MG63 (cell line): ENCODE measurements around the gene MEF2D. TPM values are rescaled to one million over a fixed set of nuclear protein-coding genes. Genes with fewer than 3 reads are reported as not detected.

Experiments
- DNase-seq: peaks from one replicate; pipeline ENCODE4 v3.0.0-alpha.2; 2020
- H3K27me3 ChIP-seq: fragments of 250-450 bp; sonication (Bioruptor Pico); 2 replicates; pipeline ENCODE4 v1.5.1; 2020; ENCODE audit warnings: mild to moderate bottlenecking, moderate library complexity
- H3K36me3 ChIP-seq: fragments of 250-450 bp; sonication (Bioruptor Pico); 2 replicates; pipeline ENCODE4 v1.5.1; 2020; ENCODE audit warnings: mild to moderate bottlenecking, moderate library complexity
- H3K4me3 ChIP-seq: fragments of 250-450 bp; sonication (Bioruptor Pico); 2 replicates; pipeline ENCODE4 v1.5.1; 2020; ENCODE audit warnings: mild to moderate bottlenecking, moderate library complexity
- H3K9me3 ChIP-seq: fragments of 250-450 bp; sonication (Bioruptor Pico); 2 replicates; pipeline ENCODE4 v1.5.1; 2020; ENCODE audit warnings: mild to moderate bottlenecking, moderate library complexity
- total RNA-seq: library from RNA; depleted of rRNA; stranded (reverse); fragments of >200 nt; shearing (Covaris generic); gene quantifications from 2 replicates; pipeline ENCODE4 v1.2.3, GENCODE V29; 2014; ENCODE audit warnings: low replicate concordance

Gene MEF2D
- total RNA-seq, 1 experiment from 2014 or later = 11.7 TPM

DNA sequence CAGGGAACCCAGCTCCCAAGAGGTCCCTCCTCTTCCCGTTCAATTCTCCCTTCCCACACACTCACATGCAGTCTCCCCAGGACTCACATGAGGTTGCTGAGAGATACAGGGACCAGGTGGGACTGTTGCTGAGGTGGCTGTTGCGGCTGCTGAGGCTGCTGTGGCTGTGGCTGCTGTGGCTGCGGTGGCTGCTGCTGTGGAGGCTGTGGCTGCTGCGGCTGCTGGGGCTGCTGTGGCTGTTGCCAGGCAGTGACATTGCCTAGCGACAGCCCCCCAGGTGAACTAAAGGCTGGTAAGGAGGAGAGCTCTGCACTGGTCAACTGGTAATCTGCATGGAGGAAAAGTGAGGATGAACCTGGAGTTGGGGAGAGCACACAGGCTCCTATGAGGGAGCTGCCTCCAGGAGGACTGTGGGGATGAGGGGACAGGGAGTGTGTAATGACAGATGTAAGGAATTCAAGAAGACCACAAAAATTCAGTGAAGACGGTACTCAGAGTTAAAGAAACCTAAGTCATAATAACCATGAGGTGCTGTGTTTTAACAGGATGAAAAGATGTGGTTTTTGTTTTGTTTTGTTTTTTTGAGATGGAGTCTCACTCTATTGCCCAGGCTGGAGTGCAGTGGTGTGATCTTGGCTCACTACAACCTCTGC is 31.8 kb downstream of the MEF2D start:
- DNase-seq = no peak
- H3K36me3 ChIP-seq = peaks cover 58% of the 10 kb centered on the region

DNA sequence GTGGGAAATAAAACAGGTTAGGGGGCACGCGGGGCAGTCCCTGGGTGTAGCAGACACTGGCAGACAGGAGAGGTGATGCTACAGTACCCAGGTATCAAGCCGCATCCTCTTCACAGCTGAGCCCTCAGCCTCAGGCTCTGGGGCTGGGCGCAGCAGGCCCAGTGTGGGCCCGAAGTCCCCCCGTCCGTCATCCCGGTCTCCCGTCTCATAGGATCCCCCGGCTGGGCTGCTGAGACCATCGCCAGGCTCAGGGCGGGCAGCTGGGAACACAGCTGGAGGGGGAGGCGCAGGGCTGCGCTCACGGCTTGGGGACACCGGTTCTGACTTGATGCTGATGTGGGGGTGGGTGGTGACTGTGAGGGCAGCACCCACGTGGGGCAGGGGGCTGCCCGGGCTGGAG is 32.7 kb downstream of the MEF2D start:
- peaks cover 49% of the 10 kb centered on the region for H3K36me3 ChIP-seq
- no peak for DNase-seq
- H3K9me3 ChIP-seq = no peaks in the 10 kb centered on the region
- no peak overlapping the region for H3K4me3 ChIP-seq
- H3K27me3 ChIP-seq = no peaks in the 10 kb centered on the region

More for the DNA sequence above, 31.8 kb downstream of the MEF2D start:
- Histone ChIP-seq H3K9me3 (no peaks in the 10 kb centered on the region), H3K27me3 (no peaks in the 10 kb centered on the region), H3K4me3 (no peak overlapping the region)

DNA sequence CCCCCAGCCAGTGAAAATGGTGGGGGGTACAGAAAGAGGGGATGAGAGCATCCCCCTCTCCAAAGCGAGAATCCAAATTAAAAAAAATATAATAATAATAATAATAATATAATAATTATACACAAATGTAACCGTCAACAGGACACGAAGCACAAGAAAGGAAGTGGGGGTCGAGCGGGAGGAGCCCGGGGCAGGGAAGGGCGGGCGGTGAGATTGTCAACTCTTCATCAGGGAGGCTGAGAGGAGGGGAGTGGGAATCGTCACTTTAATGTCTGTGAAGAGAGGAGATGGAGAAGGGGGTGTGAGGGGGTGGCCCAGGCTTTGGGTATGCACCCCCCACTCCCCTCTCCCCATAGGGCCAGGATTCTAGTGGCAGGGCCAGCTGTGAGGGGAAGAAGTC is 33.2 kb downstream of the MEF2D start:
- DNase-seq = no peak
- H3K36me3 ChIP-seq = peaks cover 49% of the 10 kb centered on the region
- H3K4me3 ChIP-seq = no peak overlapping the region
- no peaks in the 10 kb centered on the region for H3K9me3 ChIP-seq
- H3K27me3 ChIP-seq = no peaks in the 10 kb centered on the region

DNA sequence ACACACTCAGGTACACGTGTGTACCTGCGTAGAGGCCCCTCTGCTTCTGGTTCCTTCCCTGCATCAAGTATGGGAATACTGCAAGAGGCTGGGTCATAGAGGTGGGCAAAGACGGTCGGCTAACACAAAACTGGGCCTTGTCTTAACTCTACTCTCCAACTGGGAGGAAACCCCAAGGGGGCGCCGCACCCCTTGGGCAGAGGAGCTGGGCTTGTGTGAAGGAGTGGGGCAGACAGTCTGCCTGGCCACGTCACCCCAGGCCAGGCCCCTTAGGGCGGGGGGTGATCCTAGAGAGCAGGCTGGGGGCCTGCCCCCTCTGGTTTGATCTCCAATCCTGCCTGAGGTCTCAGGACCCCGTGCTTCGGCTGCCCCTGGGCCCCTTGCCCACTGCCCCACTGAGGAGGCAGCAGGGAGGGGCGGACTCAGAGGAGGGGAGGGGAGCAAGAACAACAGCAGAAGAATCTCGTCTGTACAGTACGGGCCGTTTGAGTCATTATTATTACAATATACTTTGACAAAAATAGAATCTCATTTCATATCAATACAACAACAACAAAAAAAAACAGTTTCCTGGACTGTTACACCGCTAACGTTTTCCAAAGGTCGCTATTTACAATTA is 34.7 kb downstream of the MEF2D start:
- H3K4me3 ChIP-seq = no peak overlapping the region
- no peaks in the 10 kb centered on the region for H3K9me3 ChIP-seq
- H3K27me3 ChIP-seq = no peaks in the 10 kb centered on the region
- H3K36me3 ChIP-seq = peaks cover 34% of the 10 kb centered on the region
- no peak for DNase-seq

DNA sequence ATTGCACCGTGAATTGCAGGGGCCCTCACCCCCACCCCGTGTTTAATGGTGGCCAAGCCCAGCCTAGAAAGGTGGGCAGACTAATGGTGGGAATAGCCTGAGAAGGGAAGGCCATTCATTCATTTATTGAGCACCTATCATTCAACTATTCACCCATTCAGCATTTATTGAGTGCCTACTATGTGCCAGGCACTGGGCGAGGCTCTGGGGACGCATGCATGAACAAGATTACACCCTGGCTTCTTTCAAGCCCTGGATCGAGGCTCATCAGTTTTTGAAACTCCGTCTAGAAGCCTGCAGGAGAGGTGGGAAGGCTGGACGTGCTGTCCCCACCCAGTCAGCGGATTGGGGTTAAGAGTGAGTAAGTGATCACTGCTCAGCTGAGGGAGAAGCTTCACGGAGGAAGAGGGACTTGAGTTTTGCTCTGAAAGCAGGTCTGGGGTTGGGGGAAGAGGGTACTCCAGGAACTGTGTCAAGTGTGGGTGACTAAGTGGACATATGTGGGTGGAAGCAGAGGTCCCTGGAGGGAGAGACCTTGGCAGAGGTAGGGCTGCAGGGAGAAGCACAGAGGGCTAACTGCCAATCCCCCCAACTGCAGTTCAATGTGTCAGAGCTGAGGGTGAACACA is 35.6 kb downstream of the MEF2D start:
- no peaks in the 10 kb centered on the region for H3K27me3 ChIP-seq
- H3K36me3 ChIP-seq = peaks cover 31% of the 10 kb centered on the region
- no peaks in the 10 kb centered on the region for H3K9me3 ChIP-seq
- H3K4me3 ChIP-seq = no peak overlapping the region
- peak; percentile 23 for DNase-seq

DNA sequence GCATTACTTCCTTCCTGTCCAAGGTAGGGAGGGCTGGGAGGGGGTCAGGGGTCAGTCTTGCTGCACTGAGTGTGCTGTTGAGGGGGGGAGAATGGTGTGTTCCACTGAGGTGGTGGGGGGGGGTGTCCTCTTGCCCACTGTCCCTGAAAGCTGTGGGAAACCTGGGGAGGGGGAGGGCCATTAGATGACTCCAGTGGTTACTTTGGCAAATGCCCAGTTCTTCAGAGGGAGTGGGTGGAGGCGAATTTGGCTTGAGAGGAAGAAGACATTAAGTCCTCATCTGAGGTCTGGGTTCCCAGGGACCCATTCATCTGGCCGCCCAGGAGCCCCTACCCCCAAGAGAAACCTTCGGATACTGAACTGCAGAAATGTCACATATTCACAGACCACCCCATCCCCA is 36.2 kb downstream of the MEF2D start:
- no peak for DNase-seq
- Histone ChIP-seq H3K27me3 (no peaks in the 10 kb centered on the region), H3K9me3 (no peaks in the 10 kb centered on the region), H3K36me3 (peaks cover 26% of the 10 kb centered on the region), H3K4me3 (no peak overlapping the region)

DNA sequence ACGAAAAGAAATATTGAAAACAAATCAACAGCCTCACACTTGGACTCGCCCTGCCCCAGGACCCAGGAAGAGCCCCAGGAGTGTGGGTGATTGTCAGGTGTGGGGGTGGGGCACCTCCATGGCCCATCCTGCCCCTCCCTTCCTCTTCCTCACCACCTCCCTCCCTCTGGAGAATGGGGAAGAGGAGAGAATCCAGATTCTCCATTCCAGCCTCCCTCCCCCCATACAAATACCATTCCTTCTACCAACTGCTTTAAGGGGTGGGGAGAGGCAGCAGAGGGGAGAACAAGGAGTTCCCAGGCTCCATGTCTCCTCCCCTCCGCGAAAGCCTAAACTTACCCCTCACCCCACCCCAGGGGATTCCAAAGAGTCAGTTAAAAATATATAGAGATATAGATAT is 36.7 kb downstream of the MEF2D start:
- Histone ChIP-seq H3K9me3 (no peaks in the 10 kb centered on the region), H3K4me3 (no peak overlapping the region), H3K36me3 (peaks cover 22% of the 10 kb centered on the region), H3K27me3 (no peaks in the 10 kb centered on the region)
- no peak for DNase-seq

DNA sequence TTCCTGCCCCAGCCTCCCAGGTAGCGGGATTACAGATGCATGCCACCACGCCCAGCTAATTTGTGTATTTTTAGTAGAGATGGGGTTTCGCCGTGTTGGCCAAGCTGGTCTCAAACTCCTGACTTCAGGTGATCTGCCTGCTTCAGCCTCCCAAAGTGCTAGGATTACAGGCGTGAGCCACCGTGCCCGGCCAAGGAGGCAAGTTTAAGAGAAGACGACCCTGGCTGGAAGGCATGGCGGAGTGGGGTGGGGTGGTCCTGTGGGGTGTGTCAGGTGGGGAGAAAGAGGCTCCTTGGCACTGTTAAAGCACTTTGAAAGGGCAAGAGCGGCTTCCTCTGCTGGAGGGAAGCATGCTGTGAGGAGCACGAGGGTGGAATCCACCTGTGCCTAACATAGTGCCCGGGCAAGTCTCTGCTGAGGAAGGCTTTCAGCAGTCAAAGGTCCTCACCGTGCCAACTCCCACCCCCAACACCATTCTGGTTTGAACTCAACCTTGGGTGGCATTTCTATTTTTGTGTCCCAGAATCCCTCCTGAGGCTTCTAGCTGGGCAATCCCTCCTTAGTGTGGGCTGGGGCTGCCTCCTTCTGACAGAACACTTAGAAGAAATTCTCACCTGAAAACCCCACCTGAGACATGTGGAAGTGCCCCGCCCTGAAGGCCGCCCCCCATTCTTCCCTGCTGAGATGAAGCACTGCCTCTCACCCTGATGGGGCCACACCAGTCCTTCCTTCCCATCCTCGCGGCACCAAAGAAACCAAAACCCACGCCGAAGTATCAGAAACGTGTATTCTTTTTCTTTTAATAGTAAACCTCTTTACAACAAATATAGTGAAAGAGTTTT is 37.4 kb downstream of the MEF2D start:
- Histone ChIP-seq H3K9me3 (no peaks in the 10 kb centered on the region), H3K36me3 (peaks cover 15% of the 10 kb centered on the region), H3K27me3 (no peaks in the 10 kb centered on the region), H3K4me3 (no peak overlapping the region)
- no peak for DNase-seq

DNA sequence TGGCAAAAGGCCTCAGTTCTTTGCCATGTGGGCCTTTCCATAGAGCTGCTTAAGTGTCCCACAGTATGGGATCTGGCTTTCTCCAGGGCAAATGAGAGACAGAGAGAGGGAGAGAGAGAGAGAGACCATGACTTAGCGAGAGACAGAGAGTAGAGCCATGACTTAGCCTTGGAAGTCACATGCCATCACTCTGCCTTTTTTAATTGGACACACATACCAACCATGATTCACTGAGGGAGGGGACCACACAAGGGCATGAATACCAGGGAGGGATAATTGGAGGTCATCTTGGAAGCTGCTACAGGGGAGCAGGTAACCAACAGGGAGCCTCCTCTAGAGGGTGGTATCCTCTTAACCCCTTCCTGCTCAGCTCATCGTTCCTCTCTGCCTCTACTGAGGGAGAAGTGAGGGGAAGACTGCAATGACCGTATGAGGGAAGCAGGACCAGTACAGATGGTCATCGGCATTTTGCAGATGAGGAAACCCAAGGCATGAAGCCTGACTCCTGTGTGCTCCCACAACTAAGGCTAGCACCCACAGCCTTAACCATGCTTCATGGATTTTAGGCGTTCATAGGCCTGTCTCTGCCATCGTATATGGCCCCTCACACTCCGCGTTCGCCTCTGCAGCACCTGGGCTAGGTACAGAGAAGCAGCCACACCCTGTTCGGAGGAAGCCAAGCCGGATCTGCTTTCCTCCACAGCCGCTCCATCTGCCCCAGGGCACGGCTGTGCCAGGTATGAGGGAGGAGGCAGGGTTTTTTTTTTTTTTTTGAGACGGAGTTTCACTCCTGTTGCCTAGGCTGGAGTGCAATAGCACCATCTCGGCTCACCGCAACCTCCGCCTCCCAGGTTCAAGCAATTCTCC is 38.6 kb downstream of the MEF2D start:
- DNase-seq = no peak
- Histone ChIP-seq H3K4me3 (no peak overlapping the region), H3K27me3 (no peaks in the 10 kb centered on the region), H3K36me3 (peaks cover 7% of the 10 kb centered on the region), H3K9me3 (no peaks in the 10 kb centered on the region)

DNA sequence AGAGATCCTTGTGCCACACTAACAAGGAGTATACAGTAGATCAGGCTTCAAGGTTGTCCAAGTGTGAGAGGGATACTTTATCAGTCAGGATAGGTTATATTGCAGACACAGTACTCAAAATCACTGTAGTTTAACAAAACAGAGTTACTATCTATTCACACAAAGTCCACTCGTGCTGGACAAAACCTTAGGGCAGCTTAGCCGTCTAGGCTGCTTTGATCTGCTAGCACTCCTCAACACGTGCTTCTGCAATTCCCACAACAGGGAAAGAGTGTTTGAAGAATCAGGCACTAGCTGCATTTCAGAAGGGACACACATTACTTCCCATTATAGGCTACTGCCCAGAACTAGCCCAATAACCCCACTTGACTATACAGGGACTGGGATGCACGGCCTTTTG is 39.5 kb downstream of the MEF2D start:
- DNase-seq = no peak
- H3K4me3 ChIP-seq = no peak overlapping the region
- H3K9me3 ChIP-seq = no peaks in the 10 kb centered on the region
- H3K27me3 ChIP-seq = no peaks in the 10 kb centered on the region
- H3K36me3 ChIP-seq = peaks cover 7% of the 10 kb centered on the region

DNA sequence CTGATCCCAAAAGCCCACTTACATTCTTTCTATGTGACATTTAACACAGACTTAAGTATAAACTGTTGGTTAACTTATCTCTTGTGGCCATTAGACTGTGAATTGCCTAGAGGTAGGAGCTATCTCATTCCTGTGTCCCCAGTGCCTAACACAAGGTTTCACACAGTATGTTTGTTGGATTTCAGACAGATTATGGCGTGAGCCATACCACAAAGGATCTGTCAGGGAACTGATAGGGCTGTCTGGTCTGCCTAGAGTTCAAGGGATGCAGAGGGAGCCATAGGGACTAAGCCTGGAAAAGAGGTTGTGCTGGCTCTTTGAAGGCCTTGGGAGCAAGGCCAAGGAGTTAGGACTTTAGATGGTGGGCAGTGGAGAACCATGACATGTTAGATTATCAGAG is 40.0 kb downstream of the MEF2D start:
- no peaks in the 10 kb centered on the region for H3K27me3 ChIP-seq
- no peak overlapping the region for H3K4me3 ChIP-seq
- no peak for DNase-seq
- H3K36me3 ChIP-seq = peaks cover 7% of the 10 kb centered on the region; the same call in 1 of the 2 replicates
- no peaks in the 10 kb centered on the region for H3K9me3 ChIP-seq

DNA sequence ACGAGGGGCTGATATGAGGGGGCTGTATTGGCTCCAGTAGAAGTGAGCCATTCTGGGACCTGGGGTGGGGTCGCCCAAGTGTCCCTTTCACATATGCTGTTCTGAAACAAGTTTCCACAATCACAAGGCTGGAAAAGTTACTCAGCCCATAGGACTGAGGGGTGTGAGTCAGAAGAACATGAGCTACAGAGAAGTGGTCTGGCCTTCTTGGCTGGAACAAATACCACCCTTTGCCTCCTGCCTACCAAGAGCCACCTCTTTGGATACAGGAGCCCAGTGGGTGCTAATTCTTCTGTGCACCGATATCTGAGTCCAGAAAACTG is 42.4 kb downstream of the MEF2D start:
- H3K9me3 ChIP-seq = no peaks in the 10 kb centered on the region
- no peak overlapping the region for H3K4me3 ChIP-seq
- H3K27me3 ChIP-seq = no peaks in the 10 kb centered on the region
- DNase-seq = no peak
- H3K36me3 ChIP-seq = no peaks in the 10 kb centered on the region

DNA sequence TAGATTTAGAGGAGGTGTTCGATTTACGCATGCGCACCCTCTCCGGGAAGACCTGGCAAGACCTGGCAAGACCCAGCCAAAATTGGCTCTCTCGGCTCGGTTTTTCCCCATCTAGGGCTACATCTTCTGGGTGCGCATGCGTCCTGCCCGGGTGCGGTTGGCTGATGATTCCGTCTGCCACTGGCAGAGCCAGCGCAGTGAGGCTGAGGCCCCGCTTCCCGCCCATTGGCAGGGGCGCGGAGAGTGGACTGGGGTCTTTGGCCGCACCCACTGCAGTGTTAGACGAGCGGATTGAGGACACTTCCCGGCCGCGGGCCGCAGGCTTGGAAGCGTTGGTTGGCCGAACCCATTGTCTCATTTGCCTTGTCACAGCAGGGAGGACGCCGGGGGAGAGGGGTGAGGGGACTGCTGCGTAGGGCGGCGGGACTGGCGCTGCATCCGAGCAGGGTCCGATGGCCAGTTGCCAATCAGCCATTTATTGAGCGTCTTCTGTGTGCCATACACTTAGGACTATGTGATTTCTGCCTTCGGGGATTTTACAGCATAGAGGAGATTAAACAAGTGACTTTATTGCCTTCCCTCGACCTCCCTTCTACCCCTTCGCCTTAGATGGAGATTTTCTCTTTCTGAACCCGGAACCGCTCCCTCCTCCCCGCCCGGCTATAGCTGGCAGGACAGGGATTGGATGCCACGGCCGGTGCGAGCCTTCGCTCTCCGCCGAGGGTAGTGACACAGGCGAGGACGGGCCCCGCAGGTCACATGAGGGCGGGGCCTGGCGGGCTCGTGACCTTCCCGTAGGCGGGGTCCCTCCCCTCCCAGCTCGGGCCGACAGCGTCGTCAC is 43.7 kb downstream of the MEF2D start:
- no peaks in the 10 kb centered on the region for H3K9me3 ChIP-seq
- peak; percentile 99 for DNase-seq
- H3K27me3 ChIP-seq = no peaks in the 10 kb centered on the region
- H3K36me3 ChIP-seq = no peaks in the 10 kb centered on the region
- peak overlapping the region; percentile 49 for H3K4me3 ChIP-seq

DNA sequence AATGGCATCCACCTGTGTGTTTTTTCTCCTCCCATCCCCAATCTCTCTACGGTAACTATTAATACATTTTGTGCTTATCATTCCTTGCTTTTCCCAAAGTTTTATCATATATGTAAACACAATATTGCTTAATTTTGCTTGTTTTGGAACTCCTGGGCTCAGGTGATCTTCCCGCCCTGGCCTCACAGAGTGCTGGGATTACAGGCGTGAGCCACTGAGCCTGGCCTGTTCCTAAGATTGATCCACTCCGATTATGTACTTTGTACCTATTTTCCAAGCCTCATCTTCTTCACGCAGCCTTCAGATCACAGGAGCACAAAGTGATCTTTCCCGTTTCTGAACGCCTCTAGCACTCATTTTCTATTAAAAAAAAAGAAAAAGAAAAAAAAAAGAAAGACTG is 45.2 kb downstream of the MEF2D start:
- peaks cover 6% of the 10 kb centered on the region for H3K27me3 ChIP-seq
- no peaks in the 10 kb centered on the region for H3K9me3 ChIP-seq
- H3K36me3 ChIP-seq = no peaks in the 10 kb centered on the region
- no peak overlapping the region for H3K4me3 ChIP-seq
- DNase-seq = no peak

DNA sequence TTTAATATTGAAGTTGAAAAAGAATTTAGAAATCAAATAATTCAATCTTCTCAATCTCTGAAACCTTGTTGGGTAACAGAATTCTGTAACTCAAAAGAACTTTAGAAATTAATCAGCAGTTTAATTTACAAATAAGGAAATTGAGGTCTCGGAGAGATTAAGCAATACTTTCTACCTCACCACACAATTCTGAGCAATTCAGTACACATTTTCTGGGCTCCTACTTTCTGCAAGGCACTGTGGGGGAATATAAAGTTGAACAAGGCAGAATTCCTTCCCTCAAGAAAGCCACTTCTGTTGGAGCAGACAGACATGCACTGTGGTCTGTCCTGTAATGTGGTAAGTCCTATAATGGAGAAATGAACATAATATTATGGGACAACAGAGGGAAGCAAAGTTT is 47.7 kb downstream of the MEF2D start:
- H3K27me3 ChIP-seq = peaks cover 6% of the 10 kb centered on the region
- no peaks in the 10 kb centered on the region for H3K36me3 ChIP-seq
- H3K4me3 ChIP-seq = no peak overlapping the region
- no peak for DNase-seq
- no peaks in the 10 kb centered on the region for H3K9me3 ChIP-seq
